NB4 (cell line): ENCODE data around the gene ITGA2B.

Experiments used
- MAX ChIP-seq: IDR thresholded peaks from 2 replicates; pipeline ENCODE4 v1.6.1; 2011; ENCODE audit warnings: low read depth, low read length
- MYC ChIP-seq: IDR thresholded peaks from 2 replicates; pipeline ENCODE4 v1.6.1; 2011; ENCODE audit warnings: low read depth, low read length
- POLR2A ChIP-seq: IDR thresholded peaks from 2 replicates; pipeline ENCODE4 v1.6.1; 2011; ENCODE audit warnings: mild to moderate bottlenecking; ENCODE audit not compliant: insufficient read length; ENCODE audit errors: extremely low read depth
- TF ChIP-seq, protein P1 (sequence below): IDR thresholded peaks from one replicate; pipeline ENCODE4 v1.5.1; 2012; ENCODE audit warnings: low read depth, low read length

DNA sequence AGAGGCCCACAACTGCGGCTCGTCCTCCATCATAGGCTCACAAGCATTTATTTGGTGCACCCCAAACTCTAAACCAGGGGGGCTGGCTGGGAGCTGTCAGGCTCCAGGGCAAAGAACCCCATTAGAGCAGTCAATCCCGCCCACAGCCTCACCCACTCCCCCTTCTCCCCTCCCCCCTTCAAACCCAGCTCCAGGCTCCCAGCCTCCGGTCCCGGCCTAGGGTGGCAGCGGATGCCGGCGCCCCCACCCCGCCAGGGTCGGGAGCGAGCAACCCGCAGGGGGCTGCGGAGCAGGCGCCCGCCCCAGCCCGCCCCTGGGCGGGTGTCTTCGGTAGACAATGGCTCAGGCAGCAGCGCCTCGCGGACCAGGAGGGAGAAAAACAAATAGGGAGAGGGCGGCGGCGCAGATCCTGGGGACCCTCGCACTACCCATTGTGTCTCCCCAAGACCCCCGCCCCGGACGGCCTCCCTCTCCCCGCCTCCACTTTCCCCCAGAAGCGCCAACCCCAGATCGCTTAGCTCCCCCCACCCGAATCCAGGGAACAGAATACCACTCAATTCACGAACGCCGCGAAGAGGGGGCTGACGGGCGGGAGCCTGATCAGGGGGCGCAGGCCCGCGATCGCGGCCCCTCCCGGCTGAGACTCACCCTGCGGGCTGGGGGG, 26.4 kb downstream of the ITGA2B start:
- TF ChIP-seq, protein P1, sequence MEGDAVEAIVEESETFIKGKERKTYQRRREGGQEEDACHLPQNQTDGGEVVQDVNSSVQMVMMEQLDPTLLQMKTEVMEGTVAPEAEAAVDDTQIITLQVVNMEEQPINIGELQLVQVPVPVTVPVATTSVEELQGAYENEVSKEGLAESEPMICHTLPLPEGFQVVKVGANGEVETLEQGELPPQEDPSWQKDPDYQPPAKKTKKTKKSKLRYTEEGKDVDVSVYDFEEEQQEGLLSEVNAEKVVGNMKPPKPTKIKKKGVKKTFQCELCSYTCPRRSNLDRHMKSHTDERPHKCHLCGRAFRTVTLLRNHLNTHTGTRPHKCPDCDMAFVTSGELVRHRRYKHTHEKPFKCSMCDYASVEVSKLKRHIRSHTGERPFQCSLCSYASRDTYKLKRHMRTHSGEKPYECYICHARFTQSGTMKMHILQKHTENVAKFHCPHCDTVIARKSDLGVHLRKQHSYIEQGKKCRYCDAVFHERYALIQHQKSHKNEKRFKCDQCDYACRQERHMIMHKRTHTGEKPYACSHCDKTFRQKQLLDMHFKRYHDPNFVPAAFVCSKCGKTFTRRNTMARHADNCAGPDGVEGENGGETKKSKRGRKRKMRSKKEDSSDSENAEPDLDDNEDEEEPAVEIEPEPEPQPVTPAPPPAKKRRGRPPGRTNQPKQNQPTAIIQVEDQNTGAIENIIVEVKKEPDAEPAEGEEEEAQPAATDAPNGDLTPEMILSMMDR, result no peak
- TF ChIP-seq POLR2A, result no peak
- TF ChIP-seq MAX, result no peak
- TF ChIP-seq MYC, result no peak
